ENCODE measurements around the gene REEP3.

REEP3 gene

DNA sequence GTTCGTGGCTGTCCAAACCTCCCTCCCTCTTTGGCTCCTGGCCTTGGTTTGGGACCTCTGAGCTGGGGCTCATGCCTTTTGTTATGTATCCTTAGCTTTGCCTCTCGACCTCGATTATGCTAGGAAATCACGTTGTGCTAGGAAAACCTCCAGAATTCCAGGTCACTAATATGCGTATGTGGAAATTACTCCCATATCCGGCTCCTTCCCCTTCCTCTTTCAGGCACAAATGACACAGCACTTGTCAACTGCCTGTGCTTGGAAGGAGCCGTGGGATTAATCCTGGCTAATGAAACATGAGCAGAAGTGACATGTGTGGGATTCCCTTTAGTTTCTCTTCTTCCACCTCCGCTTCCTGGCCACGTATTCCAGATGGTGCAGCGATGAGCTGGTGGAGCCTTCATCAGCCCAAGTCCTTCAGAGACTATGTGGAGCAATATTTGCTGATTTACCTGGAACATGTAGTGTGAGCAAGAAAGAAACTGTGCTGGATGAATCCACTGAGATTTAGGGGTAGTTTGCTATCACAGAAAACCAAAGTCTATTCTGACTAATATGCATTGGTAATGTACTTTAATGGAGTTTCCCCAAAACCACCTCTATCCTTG is 149.2 kb downstream of the REEP3 start:
- DNase-seq = no peak

DNA sequence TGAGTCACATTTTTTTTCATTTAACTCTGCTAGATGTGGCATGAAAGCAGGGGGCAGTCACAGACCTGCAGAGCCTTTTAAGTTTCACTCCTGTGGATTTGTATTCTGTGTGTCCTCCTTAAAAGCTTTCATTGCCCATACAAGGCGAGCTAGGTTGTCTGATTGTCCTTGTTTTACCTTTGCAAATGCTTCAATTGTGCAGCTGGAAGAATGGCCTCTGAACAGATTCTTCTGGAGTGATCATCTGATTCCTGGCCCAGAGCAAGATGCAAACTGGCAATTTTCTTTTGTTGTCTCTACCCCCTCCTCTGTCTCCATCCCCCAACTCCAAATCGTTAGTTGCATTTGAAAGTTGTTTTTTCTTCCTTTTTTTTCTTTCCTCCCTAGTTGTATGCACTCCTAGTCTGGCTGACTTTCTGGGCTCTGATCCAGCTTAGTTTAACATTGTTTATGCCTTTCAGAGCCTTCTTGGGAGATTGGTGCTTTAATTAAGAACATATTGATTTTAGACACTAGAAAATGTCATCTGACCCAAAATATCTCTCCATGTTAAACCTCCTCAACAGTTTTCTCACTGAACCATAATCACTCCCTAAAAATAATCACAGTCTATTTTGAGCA is 150.2 kb downstream of the REEP3 start:
- no peak for DNase-seq

DNA sequence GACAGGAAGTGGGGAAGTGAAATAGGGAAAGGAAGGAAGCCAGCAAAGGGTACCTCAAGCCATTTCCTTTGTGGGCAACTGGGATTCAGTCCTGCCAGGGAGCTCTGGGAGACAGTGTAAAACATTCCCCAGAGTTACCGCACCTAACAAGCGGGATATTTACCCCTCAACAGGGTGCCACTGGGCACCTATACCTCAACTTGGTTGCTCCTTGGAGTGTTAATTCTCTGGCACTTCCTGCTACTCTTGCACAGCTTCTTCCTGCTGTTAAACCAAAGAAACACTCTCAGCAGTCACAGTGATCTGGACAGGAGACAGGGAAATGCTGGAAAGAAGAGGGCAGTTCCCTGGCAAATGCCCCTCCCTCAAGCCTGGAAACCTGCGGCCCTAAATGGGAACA is 151.3 kb downstream of the REEP3 start:
- no peak for DNase-seq

DNA sequence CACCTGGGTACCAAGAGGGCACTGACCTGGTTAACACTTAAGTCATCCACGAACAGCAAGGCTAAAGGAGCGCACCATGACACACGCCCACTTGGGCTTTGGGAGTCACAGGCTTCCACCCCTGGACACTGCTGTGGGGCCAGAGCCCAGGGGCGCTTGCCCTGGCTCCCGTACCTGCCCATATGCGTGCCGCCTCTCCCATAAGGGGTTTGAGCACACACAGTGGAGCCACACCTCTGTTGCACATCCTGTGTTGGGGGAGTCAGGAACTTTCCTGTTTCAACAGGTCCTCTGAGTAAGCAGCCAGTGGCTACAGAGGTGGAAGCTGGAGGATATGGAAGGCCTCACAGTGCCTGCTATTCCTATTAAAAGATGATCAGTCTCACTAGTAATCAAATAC is 152.0 kb downstream of the REEP3 start:
- DNase-seq = no peak

DNA sequence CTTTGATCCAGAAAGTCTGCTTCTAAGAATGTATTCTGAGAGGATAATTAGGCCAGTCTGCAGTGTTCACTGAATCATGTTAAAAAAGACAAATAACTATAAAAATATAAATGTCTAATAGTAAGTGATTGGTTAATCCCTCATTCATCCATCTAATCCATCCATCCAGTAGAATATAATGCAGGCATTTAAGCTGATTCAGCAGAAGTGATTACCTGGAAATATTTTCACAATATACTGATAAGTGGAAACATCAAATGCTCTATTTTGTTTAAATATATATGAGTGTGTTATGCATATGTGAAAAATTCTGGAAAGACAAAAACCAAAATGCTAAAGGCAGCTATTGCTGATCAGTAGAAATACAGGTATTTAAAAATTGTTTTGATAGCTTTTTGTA is 152.6 kb downstream of the REEP3 start:
- DNase-seq = no peak
